Gastroesophageal sphincter (tissue), 4 donors: ENCODE results near the gene ITPR2. TPM values are rescaled to one million over a fixed set of nuclear protein-coding genes. Genes with fewer than 3 reads are reported as not detected.
A peak's percentile ranks its signal among the peaks of the same experiment; 100 is the strongest.

Experiments
- ATAC-seq: fragments of 150-250 bp; one replicate; pipeline ENCODE4 v1.9.1; 2016; ENCODE audit warnings: mild to moderate bottlenecking, moderate library complexity
- H3K27ac ChIP-seq, 4 donors: fragments of 200-600 bp; sonication (generic) in 3 of 4; 1 replicate in 3 of 4; 2 replicates in 1 of 4; pipeline ENCODE4 v1.5.1; 2016 to 2019
- H3K27me3 ChIP-seq: fragments of 200-600 bp; sonication (generic); one replicate; pipeline ENCODE4 v1.5.1; 2019
- H3K36me3 ChIP-seq, 2 donors: fragments of 200-600 bp; sonication (generic); one replicate each; pipeline ENCODE4 v1.5.1; 2019; ENCODE audit warnings: control low read depth in 1 of 2
- H3K4me1 ChIP-seq, 3 donors: fragments of 200-600 bp; sonication (generic); 1 replicate in 2 of 3; 2 replicates in 1 of 3; pipeline ENCODE4 v1.5.1; 2016 to 2019; ENCODE audit warnings: control low read depth in 2 of 3
- H3K4me3 ChIP-seq, 2 donors: fragments of 200-600 bp; sonication (generic); one replicate each; pipeline ENCODE4 v1.5.1; 2019; ENCODE audit warnings: mild to moderate bottlenecking in 1 of 2, moderate library complexity in 1 of 2
- H3K9me3 ChIP-seq, 3 donors: fragments of 200-600 bp; sonication (generic); one replicate each; pipeline ENCODE4 v1.5.1; 2017 to 2019; ENCODE audit warnings: control low read depth in 2 of 3
- CTCF ChIP-seq, 4 experiments: fragments of 200-600 bp in 2 of 4; fragments of 450-650 bp in 2 of 4; sonication (generic) in 1 of 4; IDR thresholded peaks; one replicate each; pipeline ENCODE4 v1.5.1; 2017 to 2019; ENCODE audit warnings: antibody characterized with exemption in 4 of 4, mild to moderate bottlenecking in 2 of 4, moderate library complexity in 2 of 4
- EP300 ChIP-seq: sonication (generic); formaldehyde crosslinking; IDR thresholded peaks from one replicate; pipeline ENCODE4 v1.6.1; 2017; ENCODE audit warnings: antibody characterized with exemption, mild to moderate bottlenecking
- POLR2A ChIP-seq, 2 donors: fragments of 450-650 bp; IDR thresholded peaks; one replicate each; pipeline ENCODE4 v1.6.1; 2017; ENCODE audit warnings: antibody characterized with exemption in 2 of 2, mild to moderate bottlenecking in 2 of 2, moderate library complexity in 1 of 2
- POLR2AphosphoS5 ChIP-seq: sonication (generic); formaldehyde crosslinking; IDR thresholded peaks from one replicate; pipeline ENCODE4 v1.6.1; 2017; ENCODE audit warnings: antibody characterized with exemption
- WGBS, 2 donors: methylation state at CpG; one replicate each; pipeline ENCODE4 v1.1.5; 2018; ENCODE audit warnings: low coverage in 1 of 2; 5-methylcytosine and 5-hydroxymethylcytosine counted together
- total RNA-seq, 4 donors: library from RNA; depleted of rRNA; stranded (reverse); fragments of >200 nt; gene quantifications; one replicate each; pipeline ENCODE4 v1.1.0, GENCODE V29; 2016

The ITPR2 gene
- total RNA-seq, 4 donors from 2014 or later = 30.8 to 63.0 (median 44.4) TPM

GRCh38 chr12:26566675-26567074, 266.3 kb downstream of the ITPR2 start:
- Histone ChIP-seq H3K4me1 (peaks cover 0 to 13% (median 4%) of the 10 kb centered on the region in 3 donors), H3K27me3 (no peaks in the 10 kb centered on the region), H3K4me3 (no peak overlapping the region), H3K27ac (no peak overlapping the region), H3K9me3 (no peaks in the 10 kb centered on the region), H3K36me3 (peaks cover 0 to 4% of the 10 kb centered on the region in 2 donors)
- 39 to 51% methylated on average over 2 of the region's 2 CpGs for WGBS, 2 donors
- ATAC-seq = peak; percentile 39
- no peak for TF ChIP-seq POLR2A (IDR thresholded peaks at IDR 0.05)
- no peak for TF ChIP-seq CTCF (IDR thresholded peaks at IDR 0.05)
- TF ChIP-seq EP300 = no peak
- no peak for TF ChIP-seq POLR2AphosphoS5

GRCh38 chr12:26566186-26566585, 266.8 kb downstream of the ITPR2 start:
- no peak for ATAC-seq
- no peaks in the 10 kb centered on the region for H3K9me3 ChIP-seq
- no peaks in the 10 kb centered on the region for H3K27me3 ChIP-seq
- peaks cover 0 to 13% (median 4%) of the 10 kb centered on the region in 3 donors for H3K4me1 ChIP-seq
- no peak overlapping the region for H3K4me3 ChIP-seq
- peaks cover 0 to 4% of the 10 kb centered on the region in 2 donors for H3K36me3 ChIP-seq
- TF ChIP-seq EP300 = no peak
- no peak for TF ChIP-seq POLR2AphosphoS5
- TF ChIP-seq POLR2A (IDR thresholded peaks at IDR 0.05) = no peak
- no peak for TF ChIP-seq CTCF (IDR thresholded peaks at IDR 0.05)
- no peak overlapping the region for H3K27ac ChIP-seq

- TF ChIP-seq POLR2AphosphoS5 (no peak), EP300 (no peak), CTCF (IDR thresholded peaks at IDR 0.05) (no peak), POLR2A (IDR thresholded peaks at IDR 0.05) (no peak)
- H3K4me1 ChIP-seq = peaks cover 0 to 13% (median 4%) of the 10 kb centered on the region in 3 donors
- H3K9me3 ChIP-seq = no peaks in the 10 kb centered on the region
- no peak for ATAC-seq
- H3K27me3 ChIP-seq = no peaks in the 10 kb centered on the region
- no peak overlapping the region for H3K27ac ChIP-seq
- H3K4me3 ChIP-seq = no peak overlapping the region
- WGBS, 2 donors = 82 to 87% methylated on average over 4 of the region's 5 CpGs
- H3K36me3 ChIP-seq = peaks cover 0 to 4% of the 10 kb centered on the region in 2 donors
Observed at GRCh38 chr12:26564391-26564790, 268.6 kb downstream of the ITPR2 start.

GRCh38 chr12:26563552-26563951, 269.4 kb downstream of the ITPR2 start:
- no peaks in the 10 kb centered on the region for H3K27me3 ChIP-seq
- no peak overlapping the region for H3K27ac ChIP-seq
- H3K36me3 ChIP-seq = peaks cover 0 to 4% of the 10 kb centered on the region in 2 donors
- no peak overlapping the region for H3K4me3 ChIP-seq
- TF ChIP-seq CTCF (IDR thresholded peaks at IDR 0.05) (no peak), POLR2A (IDR thresholded peaks at IDR 0.05) (no peak), POLR2AphosphoS5 (no peak), EP300 (no peak)
- H3K9me3 ChIP-seq = no peaks in the 10 kb centered on the region
- H3K4me1 ChIP-seq = peaks cover 0 to 13% (median 4%) of the 10 kb centered on the region in 3 donors
- WGBS, 2 donors = 94% methylated on average over 2 to 4 of the region's 4 CpGs
- ATAC-seq = no peak

GRCh38 chr12:26557326-26557725, 275.7 kb downstream of the ITPR2 start:
- H3K9me3 ChIP-seq = no peaks in the 10 kb centered on the region
- H3K27me3 ChIP-seq = no peaks in the 10 kb centered on the region
- TF ChIP-seq CTCF (IDR thresholded peaks at IDR 0.05) = no peak
- no peak for TF ChIP-seq POLR2A (IDR thresholded peaks at IDR 0.05)
- TF ChIP-seq EP300 = no peak
- TF ChIP-seq POLR2AphosphoS5 = no peak
- no peak overlapping the region for H3K4me3 ChIP-seq
- no peak overlapping the region for H3K27ac ChIP-seq
- H3K36me3 ChIP-seq = peaks cover 0 to 32% of the 10 kb centered on the region in 2 donors
- H3K4me1 ChIP-seq = no peaks in the 10 kb centered on the region
- no peak for ATAC-seq
- 100% methylated on average over 2 of the region's 4 CpGs for WGBS, 2 donors
